Measurements from ENCODE around the gene SFN. TPM values are rescaled to one million over a fixed set of nuclear protein-coding genes. Genes with fewer than 3 reads are reported as not detected.

The SFN gene
- total and polyA plus RNA-seq, 2 donors (not counting 3 experiments of a cell fraction or from before 2014, with no cell fraction given), result 0.08 to 0.33 TPM

DNA sequence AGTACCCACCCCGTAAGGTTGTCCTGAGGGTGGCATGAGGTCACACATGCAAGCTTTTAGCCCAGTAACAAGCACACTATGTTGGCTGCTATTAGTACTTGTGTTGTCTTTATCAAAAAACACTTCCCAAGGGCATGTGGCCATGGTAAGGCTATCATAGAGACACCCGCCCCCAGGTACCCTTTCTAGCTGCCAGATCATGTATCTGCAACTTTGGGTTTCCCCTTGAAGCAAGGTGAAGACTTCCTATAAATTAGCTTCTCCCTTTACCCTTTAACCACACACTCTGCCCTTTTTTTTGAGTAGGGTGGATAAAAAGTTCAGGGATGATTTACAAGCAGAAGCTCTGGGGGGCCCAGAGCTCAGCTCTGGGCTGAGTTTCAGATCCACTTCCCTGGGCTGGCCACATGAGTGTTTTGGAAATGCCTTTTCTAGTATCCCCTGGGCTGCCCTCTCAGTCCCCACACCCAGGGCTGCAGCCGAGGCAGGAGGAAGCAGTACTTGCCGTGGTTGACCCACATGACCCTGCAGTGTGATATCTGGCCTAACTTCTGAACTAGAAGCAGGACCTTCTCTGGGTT, 34.4 kb upstream of the SFN start:
- no peaks in the 10 kb centered on the region for H4K20me1 ChIP-seq (replicated peaks; ENCODE audit: control insufficient read depth, extremely low read depth, insufficient read depth, low read length)
- intact Hi-C loops (cut with micrococcal nuclease) (no loop called here), dilution Hi-C loops (cut with MboI; ENCODE audit: extremely low pct_ligation_motif_present, low sequenced_read_pairs) (no loop called here)
- H3K4me3 ChIP-seq (replicated peaks in 1 of 3; ENCODE audit: insufficient read depth in 1 of 3, low read depth in 1 of 3, low read length in 3 of 3), result no peak overlapping the region
- no peak overlapping the region for H3K27ac ChIP-seq (ENCODE audit: insufficient read depth, low read depth, low read length)
- H3K9me3 ChIP-seq (replicated peaks; ENCODE audit: control insufficient read depth, insufficient read depth, low read length), result no peaks in the 10 kb centered on the region
- FAIRE-seq (no peak), DNase-seq (ENCODE audit: low read depth, low spot score) (no peak)
- H3K9me1 ChIP-seq (replicated peaks; ENCODE audit: control insufficient read depth, extremely low read depth, insufficient read depth, low read length), result no peaks in the 10 kb centered on the region
- no peak overlapping the region for H3K4me2 ChIP-seq (ENCODE audit: insufficient read depth, low read length)
- TF ChIP-seq, protein P1, sequence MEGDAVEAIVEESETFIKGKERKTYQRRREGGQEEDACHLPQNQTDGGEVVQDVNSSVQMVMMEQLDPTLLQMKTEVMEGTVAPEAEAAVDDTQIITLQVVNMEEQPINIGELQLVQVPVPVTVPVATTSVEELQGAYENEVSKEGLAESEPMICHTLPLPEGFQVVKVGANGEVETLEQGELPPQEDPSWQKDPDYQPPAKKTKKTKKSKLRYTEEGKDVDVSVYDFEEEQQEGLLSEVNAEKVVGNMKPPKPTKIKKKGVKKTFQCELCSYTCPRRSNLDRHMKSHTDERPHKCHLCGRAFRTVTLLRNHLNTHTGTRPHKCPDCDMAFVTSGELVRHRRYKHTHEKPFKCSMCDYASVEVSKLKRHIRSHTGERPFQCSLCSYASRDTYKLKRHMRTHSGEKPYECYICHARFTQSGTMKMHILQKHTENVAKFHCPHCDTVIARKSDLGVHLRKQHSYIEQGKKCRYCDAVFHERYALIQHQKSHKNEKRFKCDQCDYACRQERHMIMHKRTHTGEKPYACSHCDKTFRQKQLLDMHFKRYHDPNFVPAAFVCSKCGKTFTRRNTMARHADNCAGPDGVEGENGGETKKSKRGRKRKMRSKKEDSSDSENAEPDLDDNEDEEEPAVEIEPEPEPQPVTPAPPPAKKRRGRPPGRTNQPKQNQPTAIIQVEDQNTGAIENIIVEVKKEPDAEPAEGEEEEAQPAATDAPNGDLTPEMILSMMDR (IDR thresholded peaks at IDR 0.05; ENCODE audit: extremely low read depth in 1 of 2, insufficient read depth in 1 of 2, low read depth in 1 of 2, low read length in 2 of 2), result no peak
- TF ChIP-seq POLR2AphosphoS5 (IDR thresholded peaks at IDR 0.05; ENCODE audit: insufficient read depth, low read depth, low read length), result no peak
- no peak for TF ChIP-seq FOS (IDR thresholded peaks at IDR 0.05; ENCODE audit: borderline replicate concordance, insufficient read depth, low read length)
- TF ChIP-seq, protein P2, sequence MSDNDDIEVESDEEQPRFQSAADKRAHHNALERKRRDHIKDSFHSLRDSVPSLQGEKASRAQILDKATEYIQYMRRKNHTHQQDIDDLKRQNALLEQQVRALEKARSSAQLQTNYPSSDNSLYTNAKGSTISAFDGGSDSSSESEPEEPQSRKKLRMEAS (IDR thresholded peaks at IDR 0.05; ENCODE audit: insufficient read depth, insufficient read length), result no peak
- TF ChIP-seq GATA2 (IDR thresholded peaks at IDR 0.05; ENCODE audit: insufficient read depth, insufficient read length, low read depth, low read length), result no peak
- no peak for TF ChIP-seq POLR2A (IDR thresholded peaks at IDR 0.05; ENCODE audit: low read depth, low read length)
- no peak for TF ChIP-seq EZH2 (IDR thresholded peaks at IDR 0.05; ENCODE audit: borderline replicate concordance, low read depth, low read length, severe bottlenecking)
- TF ChIP-seq JUN (IDR thresholded peaks at IDR 0.05; ENCODE audit: borderline replicate concordance, insufficient read depth, insufficient read length, low read depth), result no peak
- no peak for TF ChIP-seq MYC (IDR thresholded peaks at IDR 0.05; ENCODE audit: low read depth, low read length)
- H3K9ac ChIP-seq (replicated peaks; ENCODE audit: extremely low read depth, insufficient read depth, low read length), result no peak overlapping the region
- ChIA-PET POLR2A (interaction anchor here (1.1 kb wide), 1 partner anchor 20 kb away, joined by 4 read pairs; no protein-coding TSS in a partner anchor), CTCF (no interaction called here)
- H2AFZ ChIP-seq (ENCODE audit: low read depth, low read length), result no peak overlapping the region
- peaks cover 11% of the 10 kb centered on the region for H3K4me1 ChIP-seq (ENCODE audit: control insufficient read depth, extremely low read depth, insufficient read depth, low read length)
- peaks cover 0 to 15% of the 10 kb centered on the region in 2 experiments for H3K36me3 ChIP-seq (ENCODE audit: control insufficient read depth in 2 of 2, extremely low read depth in 1 of 2, insufficient read depth in 2 of 2, low read length in 2 of 2)
- no peaks in the 10 kb centered on the region for H3K27me3 ChIP-seq (ENCODE audit: control insufficient read depth in 2 of 2, insufficient read depth in 2 of 2, low read length in 2 of 2)
- no TSS peak for BruUV-seq (replicated peaks)
- peaks cover 26% of the 10 kb centered on the region for H3K79me2 ChIP-seq (ENCODE audit: control insufficient read depth, insufficient read depth, low read length)
